ENCODE measurements around the gene DEXI.

DEXI gene

GRCh38 chr16:10942352-10943063 is at the start of gene DEXI:
TSS of gene DEXI (minus strand) at chr16:10942468. CDS start at chr16:10942005, 463 bp downstream.
- in situ Hi-C loops (cut with MboI; ENCODE audit: low sequenced_read_pairs): no loop called here

- in situ Hi-C loops (cut with MboI; ENCODE audit: low sequenced_read_pairs): no loop called here
Measured at GRCh38 chr16:10990378-10990777, 48.1 kb upstream of the DEXI start.

- in situ Hi-C loops (cut with MboI; ENCODE audit: low sequenced_read_pairs): no loop called here
Measured at GRCh38 chr16:10989559-10989958, 47.3 kb upstream of the DEXI start.

GRCh38 chr16:10988879-10989278 is 46.6 kb upstream of the DEXI start:
- in situ Hi-C loops (cut with MboI; ENCODE audit: low sequenced_read_pairs): no loop called here

GRCh38 chr16:10988164-10988803 is 46.0 kb upstream of the DEXI start:
- in situ Hi-C loops (cut with MboI; ENCODE audit: low sequenced_read_pairs): no loop called here

- in situ Hi-C loops (cut with MboI; ENCODE audit: low sequenced_read_pairs): no loop called here
Measured at GRCh38 chr16:10987361-10988163, 45.3 kb upstream of the DEXI start.

GRCh38 chr16:10984509-10984908 is 42.2 kb upstream of the DEXI start:
- in situ Hi-C loops (cut with MboI; ENCODE audit: low sequenced_read_pairs): no loop called here

GRCh38 chr16:10983159-10983558 is 40.9 kb upstream of the DEXI start:
- in situ Hi-C loops (cut with MboI; ENCODE audit: low sequenced_read_pairs): no loop called here

GRCh38 chr16:10982465-10983150 is 40.3 kb upstream of the DEXI start:
- in situ Hi-C loops (cut with MboI; ENCODE audit: low sequenced_read_pairs): no loop called here

GRCh38 chr16:10981697-10982216 is 39.5 kb upstream of the DEXI start:
- in situ Hi-C loops (cut with MboI; ENCODE audit: low sequenced_read_pairs): no loop called here

GRCh38 chr16:10980813-10981212 is 38.5 kb upstream of the DEXI start:
- in situ Hi-C loops (cut with MboI; ENCODE audit: low sequenced_read_pairs): no loop called here

- in situ Hi-C loops (cut with MboI; ENCODE audit: low sequenced_read_pairs): no loop called here
Measured at GRCh38 chr16:10979717-10980601, 37.7 kb upstream of the DEXI start.

- in situ Hi-C loops (cut with MboI; ENCODE audit: low sequenced_read_pairs): no loop called here
Measured at GRCh38 chr16:10978871-10979446, 36.7 kb upstream of the DEXI start.

GRCh38 chr16:10978124-10978523 is 35.9 kb upstream of the DEXI start:
- in situ Hi-C loops (cut with MboI; ENCODE audit: low sequenced_read_pairs): no loop called here

- in situ Hi-C loops (cut with MboI; ENCODE audit: low sequenced_read_pairs): no loop called here
Measured at GRCh38 chr16:10976634-10977033, 34.4 kb upstream of the DEXI start.

GRCh38 chr16:10972819-10973464 is 30.7 kb upstream of the DEXI start:
- in situ Hi-C loops (cut with MboI; ENCODE audit: low sequenced_read_pairs): loop anchor here (25.0 kb wide), 4 partner anchors 289 to 739 kb away; partner anchors contain the start of genes PRM3, SOCS1 and TNP2

- in situ Hi-C loops (cut with MboI; ENCODE audit: low sequenced_read_pairs): loop anchor here (25.0 kb wide), 4 partner anchors 290 to 740 kb away; partner anchors contain the start of genes PRM3, SOCS1 and TNP2
Measured at GRCh38 chr16:10972108-10972818, 30.0 kb upstream of the DEXI start.

- in situ Hi-C loops (cut with MboI; ENCODE audit: low sequenced_read_pairs): loop anchor here (25.0 kb wide), 4 partner anchors 291 to 741 kb away; partner anchors contain the start of genes PRM3, SOCS1 and TNP2
Measured at GRCh38 chr16:10971560-10971961, 29.3 kb upstream of the DEXI start.

All from HL-60/S4 treated with phorbol 12-myristate 13-acetate at 8.2 ng/mL for 4 days and 3 days (cell line).